Heart right ventricle (tissue), 16 donors: Measurements from ENCODE around the gene PRDM16. TPM values are rescaled to one million over a fixed set of nuclear protein-coding genes. Genes with fewer than 3 reads are reported as not detected.

Source experiments
- ATAC-seq, 8 donors: fragments of 200-7000 bp; cut with Tn5 transposase; one replicate each; pipeline ENCODE4 v1.9.1; 2020; ENCODE audit warnings: mild to moderate bottlenecking in 8 of 8, moderate library complexity in 8 of 8, moderate number of reproducible peaks in 1 of 8
- DNase-seq, 2 donors: peaks; one replicate each; pipeline ENCODE4 v3.0.0-alpha.2; 2020
- H3K27ac ChIP-seq, 10 donors: fragments of 200-600 bp; sonication (generic) in 2 of 10; one replicate each; pipeline versions ENCODE4 v1.5.0 to v1.8.0; 2020 to 2022; ENCODE audit warnings: mild to moderate bottlenecking in 3 of 10
- H3K27me3 ChIP-seq, 7 donors: fragments of 200-600 bp; one replicate each; pipeline ENCODE4 v1.8.0; 2021 to 2022; ENCODE audit warnings: mild to moderate bottlenecking in 2 of 7
- H3K36me3 ChIP-seq, 9 donors: fragments of 200-600 bp; sonication (generic) in 1 of 9; one replicate each; pipeline versions ENCODE4 v1.5.0 to v1.8.0; 2020 to 2022; ENCODE audit warnings: mild to moderate bottlenecking in 2 of 9
- H3K4me1 ChIP-seq, 9 donors: fragments of 200-600 bp; sonication (generic) in 1 of 9; one replicate each; pipeline versions ENCODE4 v1.5.0 to v1.8.0; 2020 to 2022; ENCODE audit warnings: mild to moderate bottlenecking in 4 of 9
- H3K4me3 ChIP-seq, 10 donors: fragments of 200-600 bp; sonication (generic) in 2 of 10; one replicate each; pipeline versions ENCODE4 v1.5.0 to v1.8.0; 2020 to 2022; ENCODE audit warnings: mild to moderate bottlenecking in 7 of 10, moderate library complexity in 2 of 10
- H3K9me3 ChIP-seq, 11 donors: fragments of 200-600 bp in 10 of 11; sonication (generic) in 2 of 11; one replicate each; pipeline versions ENCODE4 v1.5.0 to v1.8.0; 2013 to 2022; ENCODE audit warnings: mild to moderate bottlenecking in 2 of 11, control low read depth in 1 of 11, moderate library complexity in 1 of 11
- WGBS, 2 donors: extraction: QIAGEN DNeasy Blood & Tissue Kit; methylation state at CpG; one replicate each; pipeline ENCODE4 v1.1.7; 2013; ENCODE audit warnings: inconsistent platforms in 1 of 2; 5-methylcytosine and 5-hydroxymethylcytosine counted together
- intact Hi-C, 10 donors: fragments of 100-400 bp; cut with DNase I; formaldehyde crosslinking; loops; one replicate each; pipeline versions ENCODE4 v1.11.1 to v1.14.2; 2022
- polyA plus RNA-seq, 2 donors: library from polyadenylated mRNA; stranded (reverse); fragments of 200-250 nt; gene quantifications; one replicate each; pipeline ENCODE4 v1.2.3, GENCODE V29; 2013
- total RNA-seq, 10 donors: library from RNA; stranded (reverse); fragmentation: NEBNext Ultra II Directional in 3 of 10; extraction: Animal tissue kit (Norgen Biotek cat#: 25700) in 3 of 10; gene quantifications; one replicate each; pipeline versions ENCODE4 v1.2.1 to v1.2.4, GENCODE V29; 2021 to 2023
- TF ChIP-seq, protein P1 (sequence below), 9 donors: fragments of 200-600 bp; sonication (generic) in 2 of 9; IDR thresholded peaks; one replicate each; pipeline versions ENCODE4 v1.5.0 to v1.8.0; 2021 to 2022; ENCODE audit warnings: antibody characterized with exemption in 9 of 9, mild to moderate bottlenecking in 5 of 9, moderate library complexity in 1 of 9
- donor health status: Arrhythmogenic right ventricular cardiomyopathy.
- donor health status: ischemic (EF 13 %, LVEDD 7.1; RV severe dilation, severe dysfunction).
- donor health status: healthy with polysubstance abuse.
- donor health status: DM: no; HTN: yes; CAD: no.
- donor health status: DM: no; HTN: no; CAD: no.
- donor health status: ischemic (EF 25% LVEDD 6.9; RV normal size, moderate dysfunction).
- donor health status: ischemic (EF 25% LVEDD 5.7; RV mildly dilated, moderate dysfunction).
- donor health status: healthy.
- donor health status: DM: yes; HTN: yes; CAD: no.
- donor health status: Ischemic cardiomyopathy.
- donor health status: ischemic (EF 35%, LVEDD 5.7; RV mildly dilated, moderate dysfunction).
- donor health status: nonischemic (EF 11% LVEDD 7.7; RV severe dilation, severe dysfunction).
- donor health status: DM: yes; HTN: yes; CAD: no.
- donor health status: PGD.
- donor health status: ischemic (EF 29% LVEDD 5.4; RV normal size, mild dysfunction).
- donor health status: nonischemic (EF 23%, LVEDD 6.1; RV moderate dilation, normal function).

The PRDM16 gene
- total and polyA plus RNA-seq, 12 donors, result 4.1 to 25.9 (median 14.8) TPM

DNA sequence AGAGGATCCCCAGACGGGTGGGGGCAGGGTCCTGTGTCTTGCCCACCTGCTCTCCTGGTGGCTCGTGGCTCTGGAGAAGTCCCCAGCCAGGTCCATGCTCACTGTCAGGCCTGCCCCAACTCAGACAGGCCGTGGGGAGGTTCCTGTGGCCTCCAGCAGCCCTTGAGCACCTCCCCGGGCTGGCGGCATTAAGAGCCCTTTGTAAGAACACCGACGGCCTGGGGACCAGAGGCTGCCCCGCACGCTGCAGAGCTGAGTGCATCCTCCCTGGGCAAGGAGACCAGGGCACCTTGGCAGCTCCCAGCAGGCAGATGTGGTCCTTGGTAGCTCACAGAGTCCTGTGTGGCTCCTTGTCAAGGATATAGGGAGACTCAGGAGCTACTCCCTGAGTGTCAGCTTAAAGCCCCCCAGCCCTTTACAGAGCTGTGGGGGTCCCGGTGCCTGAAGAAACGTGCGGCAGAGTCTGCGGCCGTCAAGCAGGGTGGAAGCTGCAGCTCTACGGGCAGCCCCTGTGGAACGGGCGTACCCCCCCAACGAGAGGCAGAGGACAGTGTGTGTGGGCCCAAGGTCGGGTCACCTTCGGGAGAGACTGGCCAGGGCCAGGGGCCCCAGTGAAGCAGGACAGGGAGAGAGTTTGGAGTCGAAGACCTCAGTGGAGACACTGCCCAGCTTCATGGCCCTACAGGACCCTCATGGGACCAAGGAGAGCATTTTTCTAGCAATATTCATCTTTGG lies 118.6 kb downstream of the PRDM16 start:
- H3K27me3 ChIP-seq, result peaks cover 0 to 24% (median 0%) of the 10 kb centered on the region in 7 donors
- ATAC-seq (peak in 6 of 8 donors; percentile 21 to 58 (median 37)), DNase-seq (no peak)
- TF ChIP-seq, protein P1, sequence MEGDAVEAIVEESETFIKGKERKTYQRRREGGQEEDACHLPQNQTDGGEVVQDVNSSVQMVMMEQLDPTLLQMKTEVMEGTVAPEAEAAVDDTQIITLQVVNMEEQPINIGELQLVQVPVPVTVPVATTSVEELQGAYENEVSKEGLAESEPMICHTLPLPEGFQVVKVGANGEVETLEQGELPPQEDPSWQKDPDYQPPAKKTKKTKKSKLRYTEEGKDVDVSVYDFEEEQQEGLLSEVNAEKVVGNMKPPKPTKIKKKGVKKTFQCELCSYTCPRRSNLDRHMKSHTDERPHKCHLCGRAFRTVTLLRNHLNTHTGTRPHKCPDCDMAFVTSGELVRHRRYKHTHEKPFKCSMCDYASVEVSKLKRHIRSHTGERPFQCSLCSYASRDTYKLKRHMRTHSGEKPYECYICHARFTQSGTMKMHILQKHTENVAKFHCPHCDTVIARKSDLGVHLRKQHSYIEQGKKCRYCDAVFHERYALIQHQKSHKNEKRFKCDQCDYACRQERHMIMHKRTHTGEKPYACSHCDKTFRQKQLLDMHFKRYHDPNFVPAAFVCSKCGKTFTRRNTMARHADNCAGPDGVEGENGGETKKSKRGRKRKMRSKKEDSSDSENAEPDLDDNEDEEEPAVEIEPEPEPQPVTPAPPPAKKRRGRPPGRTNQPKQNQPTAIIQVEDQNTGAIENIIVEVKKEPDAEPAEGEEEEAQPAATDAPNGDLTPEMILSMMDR (IDR thresholded peaks at IDR 0.05), result no peak
- WGBS, 2 donors, result 65 to 72% methylated on average over 21 of the region's 21 CpGs
- no peaks in the 10 kb centered on the region for H3K36me3 ChIP-seq
- intact Hi-C loops, result loop anchor here in 1 of 10 donors (10.0 kb wide), 1 partner anchor 113 kb away; no protein-coding TSS in a partner anchor
- H3K4me1 ChIP-seq, result peaks cover 19 to 57% (median 31%) of the 10 kb centered on the region in 9 donors
- no peak overlapping the region for H3K4me3 ChIP-seq
- peak overlapping the region; percentile 52 to 90 (median 80) for H3K27ac ChIP-seq
- peaks cover 0 to 2% (median 0%) of the 10 kb centered on the region in 11 donors for H3K9me3 ChIP-seq

DNA sequence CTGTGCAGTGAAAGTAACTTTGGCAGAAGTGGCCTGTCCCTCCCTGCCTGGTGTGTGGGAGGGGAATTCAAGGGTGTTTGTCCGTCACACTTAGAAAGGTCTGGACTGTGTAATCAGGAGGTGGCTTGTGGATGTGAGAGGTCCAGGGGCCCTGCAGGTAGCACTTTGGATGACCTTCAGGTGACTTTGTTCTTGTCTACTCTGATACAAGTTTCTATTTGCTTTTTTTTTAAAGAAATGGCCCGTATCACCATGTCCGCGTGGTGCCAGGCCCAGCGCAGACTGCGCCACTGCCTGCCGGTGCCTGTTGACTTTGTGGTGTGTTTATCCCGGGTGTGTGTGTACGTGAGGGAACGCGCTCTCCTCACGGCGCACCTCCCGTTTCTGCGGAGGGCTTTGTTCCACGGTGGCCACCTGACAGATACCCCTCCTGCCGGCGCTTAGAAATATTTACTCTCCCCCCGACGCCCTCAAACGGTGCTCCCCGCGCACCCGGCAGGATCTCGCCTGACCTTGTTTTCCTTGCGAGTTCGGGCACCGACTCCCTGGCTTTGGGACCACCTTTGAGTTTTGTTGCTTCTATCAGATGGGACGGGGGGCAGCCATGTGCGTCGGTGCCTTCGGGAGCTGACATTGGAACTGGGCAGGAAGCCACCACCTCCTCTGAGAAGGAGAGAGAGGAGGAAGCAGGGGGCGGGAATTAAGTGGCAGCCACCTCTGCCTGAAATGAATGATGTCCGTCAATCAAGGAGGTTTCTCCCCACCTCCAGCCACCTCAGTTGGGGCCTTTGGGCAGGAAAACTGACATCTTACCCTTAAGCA lies 119.4 kb downstream of the PRDM16 start:
- intact Hi-C loops, result loop anchor here in 1 of 10 donors (10.0 kb wide), 1 partner anchor 114 kb away; no protein-coding TSS in a partner anchor

DNA sequence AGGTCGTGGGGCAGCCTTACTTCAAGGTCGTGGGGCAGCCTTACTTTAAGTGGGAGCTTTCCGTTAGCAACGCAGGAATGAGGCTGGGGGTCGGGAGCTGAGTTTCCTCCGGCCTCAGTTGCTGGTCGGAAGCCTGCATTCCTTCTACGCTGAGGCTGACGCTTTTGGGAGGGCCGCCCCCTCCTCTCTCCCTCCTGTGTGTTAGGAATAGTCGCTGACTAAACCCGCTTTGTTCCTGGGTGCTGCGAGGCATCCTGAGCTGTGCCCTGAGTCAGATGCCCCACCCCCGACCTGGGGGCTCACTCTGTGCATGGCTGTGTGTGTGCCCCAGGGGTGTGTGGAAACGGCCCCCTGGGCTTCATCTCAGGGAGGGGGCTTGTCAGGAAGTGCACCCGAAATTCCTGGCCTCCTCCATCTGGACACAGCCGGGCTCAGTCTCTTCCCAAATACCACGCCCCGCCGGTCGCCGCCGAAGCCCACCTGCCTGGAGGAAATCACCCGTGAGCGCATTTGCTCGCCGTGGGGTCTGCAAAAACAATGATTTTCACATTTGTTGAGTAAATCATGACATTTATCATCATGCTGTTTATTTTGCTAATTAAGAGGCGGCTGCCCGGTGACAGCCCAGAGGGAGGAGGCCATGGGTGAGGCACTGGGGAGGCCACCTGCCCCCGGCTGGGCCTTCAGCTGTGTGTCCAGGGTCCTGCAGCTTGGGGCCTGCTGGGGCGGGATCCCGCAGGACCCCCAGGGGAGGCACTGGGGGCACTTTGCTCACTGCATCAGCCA lies 121.4 kb downstream of the PRDM16 start:
- no peak overlapping the region for H3K4me3 ChIP-seq
- peaks cover 0 to 2% (median 0%) of the 10 kb centered on the region in 11 donors for H3K9me3 ChIP-seq
- ATAC-seq (no peak), DNase-seq (no peak)
- no peaks in the 10 kb centered on the region for H3K36me3 ChIP-seq
- no peaks in the 10 kb centered on the region for H3K27me3 ChIP-seq
- H3K4me1 ChIP-seq, result peaks cover 19 to 61% (median 31%) of the 10 kb centered on the region in 9 donors
- intact Hi-C loops, result no loop called here
- no peak overlapping the region for H3K27ac ChIP-seq
- TF ChIP-seq, protein P1 (IDR thresholded peaks at IDR 0.05), result no peak
- WGBS, 2 donors, result 81 to 85% methylated on average over 32 of the region's 32 CpGs

More for the DNA sequence above, 119.4 kb downstream of the PRDM16 start:
- TF ChIP-seq, protein P1 (IDR thresholded peaks at IDR 0.05), result no peak
- H3K27ac ChIP-seq, result peak overlapping the region; percentile 52 to 90 (median 78)
- H3K36me3 ChIP-seq, result no peaks in the 10 kb centered on the region
- peaks cover 19 to 57% (median 31%) of the 10 kb centered on the region in 9 donors for H3K4me1 ChIP-seq
- WGBS, 2 donors, result 63 to 73% methylated on average over 34 of the region's 34 CpGs
- peaks cover 0 to 16% (median 0%) of the 10 kb centered on the region in 7 donors for H3K27me3 ChIP-seq
- DNase-seq (no peak), ATAC-seq (peak in 6 of 8 donors; percentile 26 to 54 (median 40))
- H3K4me3 ChIP-seq, result no peak overlapping the region
- H3K9me3 ChIP-seq, result peaks cover 0 to 2% (median 0%) of the 10 kb centered on the region in 11 donors
